ENCODE data around the gene HS3ST4.

GRCh38 chr16:25783226-25783625 lies 91.5 kb downstream of the HS3ST4 start:
- TF ChIP-seq EP300 (IDR thresholded peaks at IDR 0.05) = no peak
- TF ChIP-seq POLR2AphosphoS5 (IDR thresholded peaks at IDR 0.05) = no peak
- TF ChIP-seq CTCF (IDR thresholded peaks at IDR 0.05) = no peak

All from stomach (tissue), 4 donors.